HG03442 (cell line): Measurements from ENCODE around the gene HRH1.
"Not testable (repeated sequence)": the region's sequence is repeated elsewhere in the genome, so short reads cannot be mapped to it uniquely, and the experiment has no call there.

Source experiments
- ATAC-seq: cut with Tn5 transposase; IDR thresholded peaks from one replicate; pipeline ENCODE4 v1.9.1; 2021; ENCODE audit warnings: mild to moderate bottlenecking, moderate library complexity; ENCODE audit not compliant: unreplicated experiment

Gene HRH1

DNA sequence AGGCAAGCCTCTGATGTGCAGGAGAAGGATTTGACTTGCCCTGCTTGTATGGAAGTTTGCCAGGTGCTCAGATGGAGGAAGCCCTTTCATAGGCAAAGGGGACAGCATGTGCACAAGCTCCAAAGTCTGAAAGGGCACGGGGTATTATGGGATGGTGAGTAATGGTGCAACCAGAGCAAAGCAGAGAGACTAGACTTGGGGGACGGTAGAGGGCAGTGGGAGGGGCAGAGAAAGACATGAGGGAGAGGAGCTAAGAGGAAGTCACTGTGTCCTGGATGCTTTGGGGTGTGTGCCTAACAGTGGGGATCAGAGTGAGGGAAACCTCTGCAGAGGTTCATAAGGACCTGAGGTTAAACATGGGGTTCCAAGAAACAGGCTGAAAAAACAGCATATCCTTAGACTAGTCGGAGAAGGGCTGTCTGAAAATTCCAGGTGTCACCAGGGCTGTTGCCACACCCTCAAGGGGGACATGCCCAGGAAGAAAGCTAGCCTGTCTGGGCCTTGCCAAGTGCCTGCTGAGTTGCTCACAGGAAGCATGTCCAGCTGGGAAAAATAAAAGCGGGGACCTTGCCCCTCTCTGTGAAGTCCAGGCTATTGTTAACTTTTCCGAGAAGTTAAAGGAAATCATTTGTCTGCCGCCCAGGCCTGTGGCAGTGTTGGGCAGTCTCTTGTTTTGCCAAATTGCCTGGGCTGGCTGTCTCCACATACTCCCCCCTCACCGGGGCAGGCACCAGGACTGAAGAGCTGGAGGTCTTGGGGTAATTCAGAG lies 47.1 kb downstream of the HRH1 start:
- ATAC-seq: no peak

DNA sequence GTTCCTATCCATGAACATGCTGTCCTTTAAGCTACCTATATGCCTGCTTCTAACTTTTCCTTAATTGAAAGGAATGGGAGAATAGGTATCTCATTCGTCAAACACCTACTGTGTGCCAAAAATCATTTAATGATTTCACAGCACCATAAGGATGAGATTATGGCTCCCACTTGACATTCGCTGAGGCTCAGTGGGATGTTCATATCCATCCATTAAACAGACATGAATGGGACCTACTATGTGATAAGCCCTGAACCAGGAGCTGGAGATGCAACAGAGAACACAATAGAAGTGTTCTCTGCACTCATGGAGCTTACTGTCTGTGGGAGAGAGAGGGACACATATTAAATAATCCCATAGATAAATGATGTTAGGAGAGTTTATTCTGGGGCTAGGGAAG lies 49.7 kb downstream of the HRH1 start:
- ATAC-seq: no peak

DNA sequence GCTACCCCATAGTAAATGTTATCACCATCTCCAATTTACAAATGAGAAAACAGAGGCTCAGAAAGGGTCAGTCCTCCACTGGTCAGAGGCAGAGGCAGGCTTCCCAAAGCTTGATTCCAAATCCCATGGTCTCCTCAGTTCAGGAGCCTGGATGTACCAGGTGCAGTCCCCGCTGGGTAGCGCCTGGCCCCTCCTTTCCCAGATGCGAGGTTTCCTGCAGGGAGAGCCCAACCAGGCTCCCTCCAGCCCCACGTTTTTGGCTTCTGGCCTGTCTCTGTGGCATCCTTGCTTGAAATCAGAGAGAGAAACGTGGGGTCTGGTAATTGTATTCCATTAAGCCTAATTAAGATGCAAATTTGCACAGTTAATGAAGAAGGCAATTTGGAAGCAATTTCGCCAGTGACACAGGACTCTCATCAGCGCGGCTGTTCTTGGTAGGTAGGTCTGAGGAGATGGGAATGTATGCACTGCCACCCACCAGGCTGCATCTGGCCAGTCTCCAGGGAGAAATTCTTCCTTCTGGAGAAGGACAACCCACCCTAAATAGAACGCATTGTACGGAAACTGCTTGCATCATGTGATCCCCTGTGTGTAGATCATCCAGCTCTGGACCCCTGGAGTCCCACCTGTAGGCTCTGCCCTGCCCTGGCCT lies 50.5 kb downstream of the HRH1 start:
- ATAC-seq: no peak

DNA sequence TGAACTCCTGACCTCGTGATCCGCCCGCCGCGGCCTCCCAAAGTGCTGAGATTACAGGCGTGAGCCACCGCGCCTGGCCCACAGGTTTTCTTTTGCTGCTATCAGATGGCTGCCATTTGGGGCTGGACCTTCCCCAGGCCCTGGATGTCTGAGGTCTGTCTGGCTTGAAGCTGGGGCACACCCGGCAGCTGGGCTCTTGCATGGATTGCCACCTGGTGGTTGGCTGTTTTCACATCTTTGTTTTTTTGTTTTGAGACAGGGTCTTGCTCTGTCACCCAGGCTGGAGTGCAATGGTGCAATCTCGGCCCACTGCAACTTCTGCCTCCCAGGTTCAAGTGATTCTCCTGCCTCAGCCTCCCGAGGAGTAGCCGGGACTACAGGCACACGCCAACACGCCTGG lies 51.6 kb downstream of the HRH1 start:
- ATAC-seq: not testable (repeated sequence)

DNA sequence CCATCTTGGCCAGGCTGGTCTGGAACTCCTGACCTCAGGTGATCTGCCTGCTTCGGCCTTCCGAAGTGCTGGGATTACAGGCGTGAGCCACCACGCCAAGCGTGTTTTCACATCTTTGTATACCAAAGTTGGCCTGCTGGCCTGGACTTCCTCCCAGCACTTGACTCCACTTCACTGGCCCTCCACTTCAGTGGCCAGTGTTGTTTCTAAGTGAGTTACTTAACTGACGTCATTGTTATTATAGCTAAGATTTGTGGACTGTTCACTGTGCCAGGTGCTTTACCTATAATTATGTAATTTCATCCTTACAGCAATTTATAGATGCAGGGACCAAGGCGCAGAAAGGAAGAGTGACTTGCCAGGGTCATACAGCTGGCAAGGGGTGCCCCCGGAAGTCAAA lies 52.0 kb downstream of the HRH1 start:
- ATAC-seq: no peak

DNA sequence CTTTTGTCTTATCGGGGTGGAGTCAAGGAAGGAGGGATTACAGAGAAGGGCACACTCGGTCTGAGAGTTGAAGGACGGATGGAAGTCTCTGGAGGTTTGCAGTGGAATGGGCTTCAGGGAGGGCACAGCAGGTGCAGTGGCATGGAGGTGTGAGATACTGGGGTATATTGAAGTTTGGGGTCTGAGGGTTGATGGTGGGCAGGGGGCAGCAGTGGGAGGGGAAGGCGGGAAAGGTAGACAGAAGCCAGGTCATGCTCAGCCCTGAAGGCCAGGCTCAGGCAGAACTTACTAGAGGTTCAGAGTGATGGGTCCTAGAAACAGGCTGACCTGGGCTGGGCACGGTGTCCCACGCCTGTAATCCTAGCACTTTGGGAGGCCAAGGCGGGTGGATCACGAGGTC lies 52.7 kb downstream of the HRH1 start:
- ATAC-seq: no peak

- ATAC-seq: no peak
These were observed 57.4 kb downstream of the HRH1 start for GRCh38 chr3:11211531-11212298.

- no peak for ATAC-seq
These were observed 58.0 kb downstream of the HRH1 start for GRCh38 chr3:11212299-11212608.

- ATAC-seq: no peak
These were observed 58.5 kb downstream of the HRH1 start for GRCh38 chr3:11212784-11213183.

DNA sequence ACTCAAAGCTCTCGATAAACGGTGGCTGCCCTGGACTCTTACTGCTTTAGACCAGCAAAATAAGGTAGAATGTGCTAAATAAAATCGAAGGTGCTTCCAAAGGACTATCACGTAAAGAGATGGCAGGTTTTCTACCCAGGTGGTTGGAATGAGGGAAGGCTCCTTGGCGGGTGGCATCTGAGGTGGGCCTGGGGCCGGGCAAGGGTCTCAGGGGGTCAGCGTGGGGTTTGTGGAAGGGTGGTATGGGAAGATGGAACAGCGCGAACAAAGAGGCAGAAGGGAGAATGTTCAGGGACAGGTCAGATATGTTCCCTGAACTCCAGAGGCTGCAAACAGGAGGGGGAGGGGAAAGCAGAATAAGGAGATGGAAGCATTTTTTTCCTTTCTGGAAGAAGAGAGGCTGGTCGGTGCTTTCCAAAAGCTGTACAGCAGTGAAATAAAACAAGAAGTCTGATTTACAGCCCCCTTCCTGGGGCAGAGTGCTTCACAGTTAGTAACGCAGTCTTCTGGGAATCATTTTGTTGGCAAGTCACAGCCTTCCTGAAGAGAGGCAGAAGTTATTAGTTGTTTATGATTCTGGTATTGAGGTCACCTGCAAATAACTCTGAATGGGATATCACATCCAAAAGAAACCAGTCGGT lies 59.6 kb downstream of the HRH1 start:
- ATAC-seq: no peak

DNA sequence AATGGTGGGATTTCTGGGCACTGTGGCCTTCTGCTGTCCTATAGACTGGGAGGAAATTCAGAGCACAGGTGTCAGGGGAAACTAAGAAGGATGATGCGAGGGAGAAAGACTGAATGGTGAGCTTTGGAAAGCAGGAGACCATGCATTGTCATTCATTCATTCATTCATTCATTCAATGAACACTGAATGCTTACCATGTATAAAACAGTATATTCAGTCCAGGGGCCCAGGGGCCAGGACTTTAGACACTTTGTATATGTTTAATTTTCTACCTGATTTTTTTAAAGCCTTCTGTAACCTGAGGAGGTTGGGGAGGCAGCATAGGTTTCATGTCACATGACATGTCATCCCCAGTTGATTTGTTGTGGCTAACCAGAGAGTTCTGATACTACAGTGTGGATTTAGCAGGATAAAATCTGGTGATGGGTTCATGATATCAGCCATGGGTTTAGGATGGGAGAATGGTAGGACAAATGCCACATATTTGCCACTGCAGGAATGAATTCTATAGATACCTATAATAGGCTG lies 60.2 kb downstream of the HRH1 start:
- no peak for ATAC-seq

- ATAC-seq: not testable (repeated sequence)
These were observed 63.1 kb downstream of the HRH1 start for GRCh38 chr3:11217370-11217769.

- ATAC-seq: no peak
These were observed 65.9 kb downstream of the HRH1 start for GRCh38 chr3:11220230-11220629.

DNA sequence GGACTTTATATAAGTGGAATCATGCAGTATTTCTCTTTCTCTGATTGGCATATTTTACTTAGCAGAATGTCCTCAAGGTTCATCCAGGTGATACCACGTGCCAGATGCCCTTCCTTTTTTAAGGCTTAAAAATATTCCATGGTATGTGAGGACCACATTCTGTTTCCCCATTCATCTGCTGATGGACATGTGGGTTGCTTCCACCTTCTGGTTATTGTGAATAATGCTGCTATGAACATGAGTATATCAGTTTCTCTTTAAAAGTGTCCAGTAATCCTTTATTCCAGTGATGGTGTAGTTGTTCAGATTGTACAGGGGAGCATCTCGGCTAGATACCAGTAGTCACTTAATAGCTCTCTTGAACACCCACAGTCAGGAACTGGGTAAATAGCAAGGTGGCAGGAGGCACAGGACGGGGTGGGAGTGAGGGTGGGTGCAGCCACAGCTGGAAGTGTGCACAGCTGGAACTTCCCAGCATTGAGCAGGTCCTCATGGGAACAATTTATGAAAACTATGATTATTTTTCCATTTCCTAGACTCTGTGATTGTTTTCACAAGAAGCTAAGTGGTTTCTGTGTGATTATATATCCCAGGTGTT lies 67.6 kb downstream of the HRH1 start:
- ATAC-seq: no peak

GRCh38 chr3:11224010-11224409 lies 69.7 kb downstream of the HRH1 start:
- no peak for ATAC-seq

- no peak for ATAC-seq
These were observed 70.6 kb downstream of the HRH1 start for GRCh38 chr3:11224870-11225229.

- ATAC-seq: no peak
These were observed 71.7 kb downstream of the HRH1 start for GRCh38 chr3:11226042-11226370.

DNA sequence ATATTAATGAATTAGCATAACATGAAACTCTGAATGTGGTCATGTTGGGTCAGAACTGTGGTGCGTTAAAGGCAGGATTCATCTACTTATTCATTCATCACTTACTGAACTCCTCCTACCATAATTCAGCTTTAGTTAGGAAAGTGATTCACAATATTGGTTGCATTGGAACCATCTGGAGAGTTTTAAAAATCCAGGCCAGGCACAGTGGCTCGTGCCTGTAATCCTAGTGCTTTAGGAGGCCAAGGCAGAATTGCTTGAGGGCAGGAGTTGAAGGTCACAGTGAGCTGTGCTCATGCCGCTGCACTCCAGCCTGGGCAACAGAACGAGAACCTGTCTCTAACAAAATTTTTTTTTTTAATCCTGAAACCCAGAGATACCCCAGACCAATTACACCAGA lies 73.7 kb downstream of the HRH1 start:
- ATAC-seq: no peak

DNA sequence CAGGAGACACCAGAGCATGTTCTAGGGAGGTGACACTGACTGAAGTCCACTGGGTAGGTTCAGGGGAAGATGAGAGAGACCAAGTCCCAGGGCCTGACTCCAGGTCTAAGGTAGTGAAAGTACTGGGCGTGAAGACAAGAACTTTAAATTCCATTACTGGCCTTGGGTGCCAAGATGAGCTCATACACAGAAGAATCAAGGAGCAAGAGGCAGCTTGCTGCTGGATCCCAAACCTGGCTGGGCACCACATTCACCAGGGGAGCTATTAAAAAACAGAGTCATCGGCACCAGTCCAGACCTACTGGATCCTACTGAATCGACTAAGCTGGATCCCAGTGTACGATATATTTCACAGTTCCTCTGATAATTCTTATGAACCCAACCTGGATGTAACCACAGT lies 75.8 kb downstream of the HRH1 start:
- no peak for ATAC-seq

DNA sequence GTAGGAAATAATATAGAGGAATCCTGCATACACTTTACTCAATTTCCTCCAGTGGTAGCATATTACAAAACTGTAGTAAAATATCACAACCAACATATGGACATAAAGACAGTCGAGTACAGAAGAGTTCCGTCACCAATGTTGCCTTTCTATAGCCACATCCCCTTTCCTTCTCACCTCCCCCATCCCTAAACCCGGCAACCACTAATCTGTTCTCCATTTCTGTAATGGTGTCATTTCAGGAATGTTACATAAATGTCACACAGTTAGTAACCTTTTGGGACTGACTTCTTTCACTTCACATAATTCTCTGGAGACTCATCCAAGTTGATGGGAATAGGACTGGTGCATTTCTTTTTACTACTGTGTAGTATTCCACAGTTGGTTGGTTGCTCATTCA lies 76.5 kb downstream of the HRH1 start:
- no peak for ATAC-seq

DNA sequence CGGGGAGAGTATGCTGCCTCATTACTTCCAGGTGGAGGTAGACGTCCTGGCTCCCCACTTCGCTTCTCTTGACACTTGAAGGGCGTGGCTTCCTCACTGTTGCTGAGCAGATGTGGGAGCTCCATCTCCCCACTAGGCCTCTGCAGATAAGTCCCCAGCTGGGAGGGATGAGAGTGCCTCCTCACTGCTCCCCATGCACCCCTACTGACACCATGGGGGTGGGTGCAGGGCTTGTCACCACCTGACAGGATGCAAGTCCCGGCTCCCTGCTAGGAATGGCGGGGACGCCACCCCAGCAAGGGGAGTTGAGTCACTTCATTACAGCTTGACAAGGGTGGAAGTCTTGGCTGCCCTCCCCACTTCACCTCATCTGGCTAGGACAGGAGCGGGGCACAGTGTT lies 81.1 kb downstream of the HRH1 start:
- ATAC-seq: no peak
